H9 (cell line): ENCODE results near the gene GNL3. TPM values are rescaled to one million over a fixed set of nuclear protein-coding genes. Genes with fewer than 3 reads are reported as not detected.
A peak's percentile ranks its signal among the peaks of the same experiment; 100 is the strongest.

ENCODE experiments used
- DNase-seq: peaks from one replicate; pipeline ENCODE4 v3.0.0-alpha.2; 2017
- H2AFZ ChIP-seq: one replicate; pipeline ENCODE4 v1.6.1; 2013; ENCODE audit warnings: mild to moderate bottlenecking, low read length, control low read depth, moderate library complexity
- H2AK5ac ChIP-seq: 2 replicates; pipeline ENCODE4 v1.6.1; 2013; ENCODE audit warnings: low read length, control low read depth, mixed read lengths; ENCODE audit not compliant: insufficient read length
- H2BK120ac ChIP-seq: one replicate; pipeline ENCODE4 v1.6.1; 2013; ENCODE audit warnings: low read depth, mild to moderate bottlenecking, low read length, control low read depth, inconsistent platforms; ENCODE audit not compliant: poor library complexity, severe bottlenecking
- H2BK12ac ChIP-seq: 2 replicates; pipeline ENCODE4 v1.6.1; 2013; ENCODE audit warnings: low read length, control low read depth, mixed read lengths, low read depth; ENCODE audit not compliant: insufficient read length
- H2BK15ac ChIP-seq: 2 replicates; pipeline ENCODE4 v1.6.1; 2013; ENCODE audit warnings: low read depth, low read length, control low read depth
- H2BK20ac ChIP-seq: one replicate; pipeline ENCODE4 v1.6.1; 2013; ENCODE audit warnings: low read depth, mild to moderate bottlenecking, low read length, control low read depth, inconsistent platforms; ENCODE audit not compliant: poor library complexity, severe bottlenecking
- H2BK5ac ChIP-seq: 2 replicates; pipeline ENCODE4 v1.6.1; 2013; ENCODE audit warnings: low read length, control low read depth, mixed read lengths; ENCODE audit not compliant: insufficient read length
- H3K14ac ChIP-seq: 2 replicates; pipeline ENCODE4 v1.6.1; 2013; ENCODE audit warnings: low read length, control low read depth; ENCODE audit not compliant: insufficient read depth
- H3K18ac ChIP-seq: 2 replicates; pipeline ENCODE4 v1.6.1; 2013; ENCODE audit warnings: low read depth, mild to moderate bottlenecking, mixed read lengths, low read length, control low read depth; ENCODE audit not compliant: insufficient read length
- H3K23ac ChIP-seq: 2 replicates; pipeline ENCODE4 v1.6.1; 2013; ENCODE audit warnings: low read length, control low read depth, mixed read lengths, low read depth; ENCODE audit not compliant: insufficient read length
- H3K23me2 ChIP-seq: 2 replicates; pipeline ENCODE4 v1.6.1; 2013; ENCODE audit warnings: low read depth, mild to moderate bottlenecking, mixed read lengths, low read length, control low read depth; ENCODE audit not compliant: insufficient read length, poor library complexity, severe bottlenecking
- H3K27ac ChIP-seq: 2 replicates; pipeline ENCODE4 v1.5.1; 2013; ENCODE audit warnings: low read length, control low read depth, mixed read lengths, low read depth; ENCODE audit not compliant: insufficient read length
- H3K27me3 ChIP-seq: 2 replicates; pipeline ENCODE4 v1.6.1; 2013; ENCODE audit warnings: low read length, control low read depth, inconsistent platforms; ENCODE audit not compliant: insufficient read depth
- H3K4ac ChIP-seq: 2 replicates; pipeline ENCODE4 v1.6.1; 2013; ENCODE audit warnings: low read depth, mild to moderate bottlenecking, control low read depth, inconsistent platforms, low read length, moderate library complexity
- H3K4me1 ChIP-seq: 2 replicates; pipeline ENCODE4 v1.6.1; 2013; ENCODE audit warnings: low read length, control low read depth, inconsistent platforms; ENCODE audit not compliant: insufficient read depth
- H3K4me2 ChIP-seq: 2 replicates; pipeline ENCODE4 v1.6.1; 2013; ENCODE audit warnings: low read length, control low read depth, mixed read lengths; ENCODE audit not compliant: insufficient read length, insufficient read depth
- H3K56ac ChIP-seq: 2 replicates; pipeline ENCODE4 v1.6.1; 2013; ENCODE audit warnings: low read depth, mild to moderate bottlenecking, mixed read lengths, low read length, control low read depth; ENCODE audit not compliant: insufficient read length
- H3K79me1 ChIP-seq: 2 replicates; pipeline ENCODE4 v1.6.1; 2013; ENCODE audit warnings: low read depth, mild to moderate bottlenecking, moderate library complexity, low read length, control low read depth, inconsistent platforms; ENCODE audit not compliant: insufficient read depth, poor library complexity, severe bottlenecking
- H3K79me2 ChIP-seq: 2 replicates; pipeline ENCODE4 v1.6.1; 2013; ENCODE audit warnings: low read length, control low read depth, inconsistent platforms; ENCODE audit not compliant: insufficient read depth
- H3K9ac ChIP-seq: 2 replicates; pipeline ENCODE4 v1.6.1; 2013; ENCODE audit warnings: low read length, control low read depth, mixed read lengths; ENCODE audit not compliant: insufficient read length; ENCODE audit errors: extremely low read depth
- H3K9me3 ChIP-seq: one replicate; pipeline ENCODE4 v1.6.1; 2013; ENCODE audit warnings: low read depth, low read length, inconsistent platforms; ENCODE audit not compliant: control insufficient read depth
- H3T11ph ChIP-seq: one replicate; pipeline ENCODE4 v1.6.1; 2013; ENCODE audit warnings: mild to moderate bottlenecking, low read length, control low read depth, inconsistent platforms
- H4K20me1 ChIP-seq: one replicate; pipeline ENCODE4 v1.6.1; 2013; ENCODE audit not compliant: control insufficient read depth, insufficient read length, insufficient read depth
- H4K5ac ChIP-seq: 2 replicates; pipeline ENCODE4 v1.6.1; 2013; ENCODE audit warnings: low read depth, mild to moderate bottlenecking, mixed read lengths, low read length, control low read depth; ENCODE audit not compliant: insufficient read length
- H4K8ac ChIP-seq: replicated peaks from 2 replicates; pipeline ENCODE4 v1.6.1; 2013; ENCODE audit warnings: low read length, control low read depth, mixed read lengths, low read depth; ENCODE audit not compliant: insufficient read length
- H4K91ac ChIP-seq: 2 replicates; pipeline ENCODE4 v1.6.1; 2013; ENCODE audit warnings: low read depth, mild to moderate bottlenecking, moderate library complexity, mixed read lengths, low read length, control low read depth; ENCODE audit not compliant: insufficient read length
- H3K27ac Mint-ChIP-seq, 3 experiments: 2 replicates in 2 of 3; 3 replicates in 1 of 3; pipeline ENCODE4 v1.8.0; 2020 to 2021; ENCODE audit warnings: mixed read lengths in 3 of 3, mild to moderate bottlenecking in 1 of 3, moderate library complexity in 1 of 3
- H3K27me3 Mint-ChIP-seq: 2 replicates; pipeline ENCODE4 v1.8.0; 2021; ENCODE audit warnings: low read depth, mild to moderate bottlenecking, moderate library complexity, mixed read lengths
- H3K36me3 Mint-ChIP-seq, 3 experiments: 2 replicates in 2 of 3; 3 replicates in 1 of 3; pipeline ENCODE4 v1.8.0; 2020 to 2021; ENCODE audit warnings: low read depth in 3 of 3, mixed read lengths in 3 of 3; ENCODE audit not compliant: insufficient read depth in 1 of 3
- H3K4me1 Mint-ChIP-seq, 2 experiments: 2 replicates each; pipeline ENCODE4 v1.8.0; 2020; ENCODE audit warnings: mixed read lengths in 2 of 2
- H3K4me3 Mint-ChIP-seq, 2 experiments: 2 replicates in 1 of 2; 3 replicates in 1 of 2; pipeline ENCODE4 v1.8.0; 2020 to 2021; ENCODE audit warnings: mild to moderate bottlenecking in 2 of 2, mixed read lengths in 2 of 2, moderate library complexity in 1 of 2
- H3K9me3 Mint-ChIP-seq, 2 experiments: 2 replicates in 1 of 2; 3 replicates in 1 of 2; pipeline ENCODE4 v1.8.0; 2020; ENCODE audit warnings: mild to moderate bottlenecking in 2 of 2, mixed read lengths in 2 of 2, moderate library complexity in 1 of 2
- CTCF ChIP-seq: fragments of 200-600 bp; sonication (generic); conservative IDR thresholded peaks from 3 replicates; pipeline ENCODE4 v1.8.0; 2021; ENCODE audit warnings: antibody characterized with exemption, mild to moderate bottlenecking
- WGBS: extraction: QIAGEN DNeasy Blood & Tissue Kit; methylation state at CpG from one replicate; pipeline ENCODE4 v1.1.7; 2013; ENCODE audit warnings: missing lambda C conversion rate, low lambda C conversion rate, mixed read lengths; ENCODE audit not compliant: insufficient read length; ENCODE audit errors: extremely low coverage; 5-methylcytosine and 5-hydroxymethylcytosine counted together
- total RNA-seq: library from RNA; stranded (reverse); gene quantifications from 2 replicates; pipeline ENCODE4 v1.2.1, GENCODE V29; 2021

Gene GNL3
- total RNA-seq, 1 experiment from 2014 or later, result 250 TPM

GRCh38 chr3:52697632-52697965, 11.8 kb downstream of the GNL3 start:
- H2BK15ac ChIP-seq, result no peak overlapping the region
- H3K23ac ChIP-seq, result no peak overlapping the region
- no peak overlapping the region for H2BK20ac ChIP-seq
- TF ChIP-seq CTCF, result no peak
- no peaks in the 10 kb centered on the region for H3K4me1 Mint-ChIP-seq
- no peak overlapping the region for H3K14ac ChIP-seq
- no peaks in the 10 kb centered on the region for H3K79me2 ChIP-seq
- no peaks in the 10 kb centered on the region for H3K79me1 ChIP-seq
- H4K5ac ChIP-seq, result no peak overlapping the region
- no peak overlapping the region for H3T11ph ChIP-seq
- H3K36me3 Mint-ChIP-seq, result peaks cover 26 to 54% (median 45%) of the 10 kb centered on the region in 3 experiments; a peak in 6 of 7 replicates
- no peak overlapping the region for H3K4me2 ChIP-seq
- H2AK5ac ChIP-seq, result no peak overlapping the region
- H2BK120ac ChIP-seq, result no peak overlapping the region
- H2BK12ac ChIP-seq, result no peak overlapping the region
- H4K8ac ChIP-seq, result no peak overlapping the region
- H3K27ac ChIP-seq, result no peak overlapping the region
- H4K91ac ChIP-seq, result no peak overlapping the region
- WGBS, result no CpG with 5 or more reads among the region's 4 CpGs
- no peak overlapping the region for H3K4me3 Mint-ChIP-seq
- no peak overlapping the region for H3K9ac ChIP-seq
- no peak overlapping the region for H2BK5ac ChIP-seq
- no peak overlapping the region for H2AFZ ChIP-seq
- no peaks in the 10 kb centered on the region for H4K20me1 ChIP-seq
- H3K9me3 ChIP-seq, result no peaks in the 10 kb centered on the region
- H3K4me1 ChIP-seq, result no peaks in the 10 kb centered on the region
- no peaks in the 10 kb centered on the region for H3K27me3 ChIP-seq
- no peak for DNase-seq
- no peaks in the 10 kb centered on the region for H3K23me2 ChIP-seq
- H3K27me3 Mint-ChIP-seq, result no peaks in the 10 kb centered on the region
- peak overlapping the region in 2 of 3 experiments; percentile 15 to 48; a peak in 2 of 7 replicates for H3K27ac Mint-ChIP-seq
- H3K56ac ChIP-seq, result no peak overlapping the region
- H3K4ac ChIP-seq, result no peak overlapping the region
- H3K9me3 Mint-ChIP-seq, result no peaks in the 10 kb centered on the region
- H3K18ac ChIP-seq, result no peak overlapping the region
